OCI-LY7 (cell line): ENCODE measurements around the gene RHOT1. TPM values are rescaled to one million over a fixed set of nuclear protein-coding genes. Genes with fewer than 3 reads are reported as not detected.

ENCODE experiments used
- BruUV-seq: library from RNA; stranded (reverse); fragments of 400-500 nt; replicated peaks from 2 replicates; lab custom pipeline; 2021; lab: Mats Ljungman, UMichigan
- CTCF ChIA-PET: fragments of 300-600 bp; sonication (Branson Sonifier 250); formaldehyde crosslinking; loops from one replicate; lab custom pipeline; 2022; ENCODE audit warnings: antibody characterized with exemption; ENCODE audit not compliant: unreplicated experiment; lab: Charles Lee
- POLR2A ChIA-PET: fragments of 300-600 bp; sonication (Branson Sonifier 250); formaldehyde crosslinking; loops from one replicate; lab custom pipeline; 2022; ENCODE audit warnings: antibody characterized with exemption; lab: Charles Lee
- DNase-seq: peaks from one replicate; pipeline ENCODE4 v3.0.0-alpha.2; 2015; ENCODE audit warnings: low spot score
- H2AFZ ChIP-seq: fragments of 200-600 bp; sonication (generic), shearing (Covaris generic); 2 replicates; pipeline ENCODE4 v1.6.1; 2014; ENCODE audit warnings: mild to moderate bottlenecking, antibody characterized with exemption, low read length, moderate library complexity
- H3K27ac ChIP-seq: fragments of 200-600 bp; sonication (generic); 2 replicates; pipeline ENCODE4 v1.5.1; 2014; ENCODE audit warnings: mixed run types, low read depth, mild to moderate bottlenecking, moderate library complexity, low read length, inconsistent platforms; ENCODE audit not compliant: poor library complexity, severe bottlenecking
- H3K36me3 ChIP-seq: fragments of 200-600 bp; sonication (generic); 2 replicates; pipeline ENCODE4 v1.6.1; 2014; ENCODE audit warnings: mild to moderate bottlenecking, antibody characterized with exemption, low read length, moderate library complexity, mixed read lengths; ENCODE audit not compliant: insufficient read depth
- H3K4me1 ChIP-seq: fragments of 200-600 bp; sonication (generic); 2 replicates; pipeline ENCODE4 v1.5.1; 2014; ENCODE audit warnings: mild to moderate bottlenecking, low read length; ENCODE audit not compliant: insufficient read depth, poor library complexity, severe bottlenecking
- H3K4me2 ChIP-seq: fragments of 200-600 bp; sonication (generic); 2 replicates; pipeline ENCODE4 v1.6.1; 2014; ENCODE audit warnings: mild to moderate bottlenecking, low read length
- H3K4me3 ChIP-seq: fragments of 200-600 bp; sonication (generic); 2 replicates; pipeline ENCODE4 v1.5.1; 2014; ENCODE audit warnings: mild to moderate bottlenecking, low read depth, low read length; ENCODE audit not compliant: poor library complexity, severe bottlenecking
- H3K79me2 ChIP-seq: fragments of 200-600 bp; sonication (generic); 2 replicates; pipeline ENCODE4 v1.6.1; 2016; ENCODE audit warnings: low read depth, mild to moderate bottlenecking, low read length, moderate library complexity, mixed read lengths; ENCODE audit not compliant: insufficient read depth
- H3K9me2 ChIP-seq: fragments of 200-600 bp; sonication (generic); 2 replicates; pipeline ENCODE4 v1.6.1; 2016; ENCODE audit warnings: mild to moderate bottlenecking, low read length, mixed read lengths; ENCODE audit not compliant: insufficient read depth
- H3K9me3 ChIP-seq: fragments of 200-600 bp; sonication (generic); 2 replicates; pipeline ENCODE4 v1.6.1; 2014; ENCODE audit warnings: mild to moderate bottlenecking, mixed run types, low read length, mixed read lengths
- H4K20me1 ChIP-seq: fragments of 200-600 bp; sonication (generic); 2 replicates; pipeline ENCODE4 v1.6.1; 2014; ENCODE audit warnings: mild to moderate bottlenecking, antibody characterized with exemption, low read length, moderate library complexity, mixed read lengths; ENCODE audit not compliant: insufficient read depth
- EZH2phosphoT487 ChIP-seq: fragments of 200-600 bp; sonication (generic); IDR thresholded peaks from 2 replicates; pipeline ENCODE4 v1.6.1; 2018; ENCODE audit warnings: low read depth, borderline replicate concordance, mild to moderate bottlenecking, mixed run types, antibody characterized with exemption, low read length, moderate library complexity, mixed read lengths
- intact Hi-C: fragments of 100-400 bp; cut with micrococcal nuclease; formaldehyde crosslinking; loops from one replicate; pipeline ENCODE4 v1.10.0; 2022; ENCODE audit not compliant: unreplicated experiment
- total RNA-seq, 2 experiments: library from RNA; depleted of rRNA in 1 of 2; stranded (reverse); fragments of >200 nt in 1 of 2; shearing (Covaris generic) in 1 of 2; gene quantifications; 2 replicates each; pipeline ENCODE4 v1.2.3, GENCODE V29; 2014 to 2022
- TF ChIP-seq, protein P1 (sequence below): fragments of 200-600 bp; sonication (generic); conservative IDR thresholded peaks from 2 replicates; pipeline ENCODE4 v1.5.1; 2014; ENCODE audit warnings: mild to moderate bottlenecking, antibody characterized with exemption, low read length, moderate library complexity, mixed read lengths

The RHOT1 gene
- total RNA-seq, 2 experiments from 2014 or later, result 19.4 to 24.2 TPM

DNA sequence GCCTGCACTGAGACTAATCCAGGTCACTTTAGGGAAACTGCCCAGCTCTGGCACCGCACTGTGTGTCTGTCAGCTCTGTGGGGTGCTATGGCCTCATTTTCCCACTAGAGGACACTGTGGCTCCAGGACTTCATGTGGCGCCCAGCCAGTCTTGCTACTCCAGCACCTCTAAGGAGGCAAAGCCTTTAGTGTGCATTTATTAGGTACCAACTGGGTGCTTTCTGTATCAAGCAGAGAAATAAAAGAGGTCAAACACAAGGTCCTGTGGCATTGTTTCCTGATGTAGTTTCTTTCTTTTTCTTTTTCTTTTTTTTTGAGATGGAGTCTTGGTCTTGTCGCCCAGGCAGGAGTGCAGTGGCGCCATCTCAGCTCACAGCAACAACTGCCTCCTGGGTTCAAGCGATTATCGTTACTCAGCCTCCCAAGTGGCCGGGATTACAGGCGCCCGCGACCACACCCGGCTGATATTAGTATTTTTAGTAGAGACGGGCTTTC lies 110.9 kb downstream of the RHOT1 start:
- Histone ChIP-seq H3K79me2 (no peaks in the 10 kb centered on the region), H3K36me3 (no peaks in the 10 kb centered on the region), H3K9me3 (no peaks in the 10 kb centered on the region), H3K27ac (no peak overlapping the region), H3K4me1 (no peaks in the 10 kb centered on the region), H3K4me2 (no peak overlapping the region), H3K4me3 (no peak overlapping the region), H3K9me2 (no peaks in the 10 kb centered on the region), H2AFZ (no peak overlapping the region), H4K20me1 (no peaks in the 10 kb centered on the region)
- ChIA-PET POLR2A (interaction anchor here (0.6 kb wide), 1 partner anchor 99 kb away, joined by 4 read pairs; no protein-coding TSS in a partner anchor), CTCF (interaction anchor here (0.6 kb wide), 1 partner anchor 75 kb away, joined by 3 read pairs; no protein-coding TSS in a partner anchor)
- TF ChIP-seq, protein P1, sequence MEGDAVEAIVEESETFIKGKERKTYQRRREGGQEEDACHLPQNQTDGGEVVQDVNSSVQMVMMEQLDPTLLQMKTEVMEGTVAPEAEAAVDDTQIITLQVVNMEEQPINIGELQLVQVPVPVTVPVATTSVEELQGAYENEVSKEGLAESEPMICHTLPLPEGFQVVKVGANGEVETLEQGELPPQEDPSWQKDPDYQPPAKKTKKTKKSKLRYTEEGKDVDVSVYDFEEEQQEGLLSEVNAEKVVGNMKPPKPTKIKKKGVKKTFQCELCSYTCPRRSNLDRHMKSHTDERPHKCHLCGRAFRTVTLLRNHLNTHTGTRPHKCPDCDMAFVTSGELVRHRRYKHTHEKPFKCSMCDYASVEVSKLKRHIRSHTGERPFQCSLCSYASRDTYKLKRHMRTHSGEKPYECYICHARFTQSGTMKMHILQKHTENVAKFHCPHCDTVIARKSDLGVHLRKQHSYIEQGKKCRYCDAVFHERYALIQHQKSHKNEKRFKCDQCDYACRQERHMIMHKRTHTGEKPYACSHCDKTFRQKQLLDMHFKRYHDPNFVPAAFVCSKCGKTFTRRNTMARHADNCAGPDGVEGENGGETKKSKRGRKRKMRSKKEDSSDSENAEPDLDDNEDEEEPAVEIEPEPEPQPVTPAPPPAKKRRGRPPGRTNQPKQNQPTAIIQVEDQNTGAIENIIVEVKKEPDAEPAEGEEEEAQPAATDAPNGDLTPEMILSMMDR, result peak; percentile 99
- TF ChIP-seq EZH2phosphoT487, result no peak
- intact Hi-C loops, result loop anchor here (1.0 to 5.0 kb wide), 2 partner anchors 66 to 189 kb away; partner anchors contain the start of gene PSMD11
- DNase-seq, result peak; percentile 79
- BruUV-seq, result no TSS peak

DNA sequence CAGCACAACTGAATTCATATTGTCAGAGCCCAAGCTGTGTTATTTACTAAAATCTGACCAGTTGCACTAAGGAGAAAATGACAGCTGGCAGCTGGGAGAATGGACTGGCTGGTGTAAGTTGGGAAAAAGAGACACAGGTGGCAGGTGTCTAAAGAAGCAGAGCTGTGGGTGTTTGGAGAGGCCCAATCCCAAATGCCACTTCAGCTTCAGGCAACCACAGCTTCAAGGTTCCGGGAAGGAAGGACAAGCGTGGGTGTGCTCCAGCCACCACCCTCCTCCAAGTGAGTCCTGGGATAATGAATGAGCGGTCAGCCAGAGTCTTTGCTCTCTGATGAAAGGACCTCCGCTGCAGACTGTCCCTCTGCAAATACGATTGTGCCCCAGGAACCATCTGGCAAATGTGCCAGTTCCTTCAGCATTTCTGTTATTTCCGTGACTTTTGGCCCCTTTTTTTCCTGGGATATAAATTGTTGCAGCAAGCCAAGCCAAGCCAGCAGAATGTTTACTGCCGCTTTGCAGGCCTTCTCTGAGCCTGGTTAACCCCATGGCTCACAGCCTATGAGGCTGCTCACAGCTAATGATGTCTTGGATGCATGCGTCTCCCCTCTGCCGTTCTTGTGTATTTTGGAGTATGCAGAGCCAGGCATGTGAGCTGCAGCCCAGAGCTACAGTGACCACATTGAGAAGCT lies 113.9 kb downstream of the RHOT1 start:
- POLR2A ChIA-PET, result interaction anchor here (2.3 kb wide), 1 partner anchor 60 kb away, joined by 5 read pairs; no protein-coding TSS in a partner anchor
- H3K27ac ChIP-seq, result no peak overlapping the region
- no peaks in the 10 kb centered on the region for H3K9me2 ChIP-seq
- intact Hi-C loops, result no loop called here
- no peaks in the 10 kb centered on the region for H3K4me1 ChIP-seq
- H3K79me2 ChIP-seq, result no peaks in the 10 kb centered on the region
- H2AFZ ChIP-seq, result no peak overlapping the region
- CTCF ChIA-PET, result interaction anchor here (1.0 kb wide), 1 partner anchor 8 kb away, joined by 3 read pairs; no protein-coding TSS in a partner anchor
- no peak for DNase-seq
- H3K36me3 ChIP-seq, result no peaks in the 10 kb centered on the region
- no TSS peak for BruUV-seq
- TF ChIP-seq EZH2phosphoT487, result no peak
- TF ChIP-seq, protein P1, result no peak
- no peaks in the 10 kb centered on the region for H3K9me3 ChIP-seq
- H3K4me3 ChIP-seq, result no peak overlapping the region
- H4K20me1 ChIP-seq, result no peaks in the 10 kb centered on the region
- no peak overlapping the region for H3K4me2 ChIP-seq

DNA sequence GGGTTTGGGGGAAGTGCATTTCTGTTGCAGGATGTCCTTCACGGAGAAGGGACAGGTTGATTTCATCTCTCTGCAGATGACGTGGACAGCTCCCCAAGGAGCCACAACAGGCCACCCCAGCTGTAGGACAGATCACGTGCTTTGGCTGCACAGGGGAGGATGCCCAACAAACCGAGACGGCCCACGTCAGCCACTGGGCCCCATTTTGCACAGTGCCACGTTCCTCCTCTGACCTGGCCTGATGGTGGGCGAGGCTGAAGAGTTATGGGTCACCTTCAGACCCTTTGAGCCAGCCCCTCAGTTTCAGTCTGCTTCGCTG lies 114.4 kb downstream of the RHOT1 start:
- ChIA-PET CTCF (no interaction called here), POLR2A (interaction anchor here (2.3 kb wide), 1 partner anchor 59 kb away, joined by 5 read pairs; no protein-coding TSS in a partner anchor)
- BruUV-seq, result no TSS peak
- intact Hi-C loops, result no loop called here
- Histone ChIP-seq H3K36me3 (no peaks in the 10 kb centered on the region), H3K9me3 (no peaks in the 10 kb centered on the region), H4K20me1 (no peaks in the 10 kb centered on the region), H3K27ac (no peak overlapping the region), H3K79me2 (no peaks in the 10 kb centered on the region), H3K9me2 (no peaks in the 10 kb centered on the region), H3K4me1 (no peaks in the 10 kb centered on the region), H3K4me3 (no peak overlapping the region), H3K4me2 (no peak overlapping the region), H2AFZ (no peak overlapping the region)
- no peak for TF ChIP-seq EZH2phosphoT487
- TF ChIP-seq, protein P1, result no peak
- no peak for DNase-seq
